ENCODE results near the gene TAC4. TPM values are rescaled to one million over a fixed set of nuclear protein-coding genes. Genes with fewer than 3 reads are reported as not detected.
"Not testable (repeated sequence)": the region's sequence is repeated elsewhere in the genome, so short reads cannot be mapped to it uniquely, and the experiment has no call there.

The TAC4 gene
- total RNA-seq, 2 experiments from 2014 or later, result not detected

DNA sequence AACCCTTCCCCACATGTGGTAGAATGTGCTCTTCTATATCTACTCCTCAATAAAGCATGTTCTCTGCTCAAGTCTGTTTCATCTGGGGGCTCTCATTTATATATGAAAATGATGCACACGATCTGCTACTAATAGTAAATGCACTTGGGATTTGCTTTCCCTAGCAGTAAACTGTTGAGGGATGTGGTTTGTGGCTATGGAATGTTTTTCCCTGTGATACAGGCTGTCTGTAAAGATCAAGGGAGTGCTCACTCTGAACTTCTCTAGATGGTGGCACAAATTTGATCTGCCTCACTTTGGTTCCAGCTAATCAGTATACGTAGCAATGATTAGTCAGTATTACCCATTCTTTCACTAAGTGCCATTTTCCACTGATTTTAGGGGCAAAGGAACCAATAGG lies 18.8 kb downstream of the TAC4 start:
- Mint-ChIP-seq H3K4me3 (no peak overlapping the region), H3K4me1 (no peaks in the 10 kb centered on the region), H3K27me3 (no peaks in the 10 kb centered on the region), H3K36me3 (peaks cover 27% of the 10 kb centered on the region), H3K27ac (no peak overlapping the region), H3K9me3 (no peaks in the 10 kb centered on the region)
- DNase-seq, result no peak
- POLR2A ChIA-PET, result no interaction called here
- ATAC-seq (ENCODE audit: low read depth), result no peak

DNA sequence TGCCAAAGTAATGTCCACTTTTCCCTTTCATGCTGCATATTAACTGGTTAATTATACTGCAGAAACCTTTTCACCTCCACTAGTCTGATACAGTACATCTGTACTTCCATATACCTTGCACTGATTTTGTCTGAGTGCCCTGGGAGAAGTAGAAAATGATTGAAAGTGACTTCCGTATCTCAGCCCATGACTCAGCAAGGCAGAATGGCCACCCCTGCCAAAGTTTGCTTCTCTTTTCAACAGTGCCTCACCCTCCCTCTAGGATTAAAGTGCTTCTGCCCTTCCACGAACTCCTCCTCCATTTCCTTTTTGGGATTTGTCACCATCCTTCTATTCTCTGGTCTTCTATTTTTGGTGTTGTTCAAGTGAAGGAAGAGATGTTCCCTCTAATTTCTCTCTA lies 19.5 kb downstream of the TAC4 start:
- H3K4me1 Mint-ChIP-seq; ATAC-seq (ENCODE audit: low read depth); H3K4me3 Mint-ChIP-seq; POLR2A ChIA-PET; H3K9me3 Mint-ChIP-seq; H3K27me3 Mint-ChIP-seq; DNase-seq: not testable (repeated sequence)
- Mint-ChIP-seq H3K36me3 (peaks cover 27% of the 10 kb centered on the region), H3K27ac (peak overlapping the region; percentile 59)

DNA sequence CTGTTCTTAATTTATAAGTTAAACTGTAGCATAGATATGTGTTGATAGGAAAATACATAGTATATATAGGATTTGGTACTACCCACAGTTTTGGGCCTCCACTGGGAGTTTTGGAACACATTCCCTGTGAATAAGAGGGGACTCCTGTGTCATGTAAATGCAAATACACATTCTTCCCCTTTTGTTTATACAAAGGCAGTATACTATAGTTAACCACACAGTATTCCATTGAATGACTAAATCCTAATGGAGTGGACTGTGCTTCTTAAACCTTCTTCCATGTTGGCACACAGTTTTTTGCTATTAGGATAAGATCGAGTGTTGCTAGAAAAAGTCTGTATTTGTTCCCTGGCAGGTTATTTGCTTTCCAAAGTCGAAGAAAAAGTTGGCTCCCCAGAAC lies 22.2 kb downstream of the TAC4 start:
- H3K36me3 Mint-ChIP-seq, result peaks cover 31% of the 10 kb centered on the region
- no peaks in the 10 kb centered on the region for H3K9me3 Mint-ChIP-seq
- ATAC-seq (ENCODE audit: low read depth), result no peak

DNA sequence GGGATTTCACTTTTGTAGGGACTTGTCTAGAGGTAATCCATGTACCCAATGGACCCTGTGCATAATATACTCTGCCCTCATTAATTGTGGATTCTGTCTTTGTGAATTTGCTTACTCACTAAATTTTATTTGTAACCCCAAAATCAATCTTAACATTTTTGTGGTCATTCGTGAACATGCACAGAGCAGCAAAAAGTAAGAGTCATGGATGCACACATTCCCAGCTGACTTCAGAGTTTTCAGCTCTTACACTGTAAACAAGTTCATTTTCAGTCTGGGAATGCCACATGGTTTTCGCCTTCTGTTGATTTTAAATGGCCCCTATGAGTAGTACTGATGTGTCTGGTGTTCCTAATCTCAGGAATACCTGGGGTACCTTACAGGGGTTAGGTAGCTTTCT lies 24.3 kb downstream of the TAC4 start:
- H3K27ac Mint-ChIP-seq, result no peak overlapping the region
- peaks cover 32% of the 10 kb centered on the region for H3K36me3 Mint-ChIP-seq
- DNase-seq, result no peak
- H3K4me3 Mint-ChIP-seq, result no peak overlapping the region
- H3K9me3 Mint-ChIP-seq, result no peaks in the 10 kb centered on the region
- POLR2A ChIA-PET, result interaction anchor here (1.1 kb wide), 1 partner anchor 23 kb away, joined by 7 read pairs; no protein-coding TSS in a partner anchor
- ATAC-seq (ENCODE audit: low read depth), result no peak
- H3K27me3 Mint-ChIP-seq, result no peaks in the 10 kb centered on the region
- peaks cover 13% of the 10 kb centered on the region for H3K4me1 Mint-ChIP-seq

More for the DNA sequence above, 22.2 kb downstream of the TAC4 start:
- Mint-ChIP-seq H3K4me3 (no peak overlapping the region), H3K27ac (no peak overlapping the region), H3K27me3 (no peaks in the 10 kb centered on the region), H3K4me1 (peaks cover 4% of the 10 kb centered on the region)
- DNase-seq, result no peak
- POLR2A ChIA-PET, result no interaction called here

DNA sequence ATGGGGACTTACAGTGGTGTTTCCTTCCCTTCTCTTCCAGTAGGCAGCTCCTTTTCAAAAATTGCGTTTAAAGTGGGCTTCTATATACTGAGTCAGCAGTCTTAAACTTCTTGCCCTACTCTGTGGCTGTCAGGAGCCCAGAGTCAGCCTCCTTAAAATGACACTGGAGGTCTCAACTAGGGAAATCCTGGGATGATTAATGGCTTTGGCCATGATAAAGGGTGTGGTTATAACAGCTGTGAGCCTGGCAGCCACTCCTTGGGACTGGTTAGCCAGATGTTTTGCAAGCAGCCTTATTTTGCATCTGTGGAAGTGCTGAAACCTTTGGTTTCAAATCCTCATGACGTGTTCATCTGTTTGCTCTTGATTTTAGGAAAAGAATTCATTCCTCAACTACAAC lies 25.0 kb downstream of the TAC4 start:
- no peak for DNase-seq
- Mint-ChIP-seq H3K36me3 (peaks cover 31% of the 10 kb centered on the region), H3K4me1 (peaks cover 17% of the 10 kb centered on the region), H3K27ac (no peak overlapping the region), H3K9me3 (no peaks in the 10 kb centered on the region), H3K4me3 (no peak overlapping the region), H3K27me3 (no peaks in the 10 kb centered on the region)
- POLR2A ChIA-PET, result interaction anchor here (1.1 to 1.5 kb wide), 2 partner anchors 23 to 35 kb away, joined by 3 to 7 read pairs; partner anchors contain the start of gene KAT7
- ATAC-seq (ENCODE audit: low read depth), result no peak

DNA sequence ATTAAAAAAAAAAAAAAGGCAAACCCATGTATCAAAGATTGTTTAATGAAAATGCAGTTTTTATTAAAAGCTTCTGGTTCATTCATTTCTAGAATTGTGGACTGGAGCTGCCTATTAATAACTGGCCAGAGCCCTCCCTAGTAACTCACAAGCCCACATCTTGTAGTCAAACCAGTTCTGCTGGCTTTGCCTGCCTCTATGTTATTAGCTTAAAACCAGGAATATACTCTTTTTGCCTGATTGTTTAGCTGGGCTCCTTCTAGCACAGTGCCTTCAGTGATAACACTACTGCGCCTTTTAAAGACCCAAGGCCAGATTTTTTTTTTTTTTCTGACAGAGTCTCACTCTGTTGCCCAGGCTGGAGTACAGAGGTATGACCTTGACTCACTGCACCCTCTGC lies 26.0 kb downstream of the TAC4 start:
- Mint-ChIP-seq H3K9me3 (no peaks in the 10 kb centered on the region), H3K4me1 (peaks cover 25% of the 10 kb centered on the region), H3K36me3 (peaks cover 28% of the 10 kb centered on the region), H3K27ac (no peak overlapping the region), H3K4me3 (no peak overlapping the region), H3K27me3 (no peaks in the 10 kb centered on the region)
- ATAC-seq (ENCODE audit: low read depth), result no peak
- no peak for DNase-seq
- POLR2A ChIA-PET, result interaction anchor here (0.6 to 1.5 kb wide), 2 partner anchors 34 to 327 kb away, joined by 3 read pairs; partner anchors contain the start of gene KAT7

DNA sequence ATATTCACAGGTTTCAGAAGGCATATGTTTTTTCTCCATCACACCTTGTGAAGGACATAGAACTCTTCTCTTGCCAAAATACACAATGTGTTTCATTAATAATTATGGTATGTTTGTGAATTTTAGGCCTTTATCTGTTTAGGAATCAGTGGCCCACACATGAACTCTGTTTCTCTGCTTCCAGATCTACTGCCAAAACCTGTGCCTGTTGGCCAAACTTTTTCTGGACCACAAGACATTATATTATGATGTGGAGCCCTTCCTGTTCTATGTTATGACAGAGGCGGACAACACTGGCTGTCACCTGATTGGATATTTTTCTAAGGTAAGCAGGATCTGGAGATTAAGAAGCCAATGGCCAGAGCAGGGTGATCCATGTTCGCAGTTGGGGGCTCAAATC lies 26.4 kb downstream of the TAC4 start:
- POLR2A ChIA-PET, result interaction anchor here (0.5 to 1.5 kb wide), 4 partner anchors 15 to 449 kb away, joined by 3 to 4 read pairs (median 3); partner anchors contain the start of gene KAT7

DNA sequence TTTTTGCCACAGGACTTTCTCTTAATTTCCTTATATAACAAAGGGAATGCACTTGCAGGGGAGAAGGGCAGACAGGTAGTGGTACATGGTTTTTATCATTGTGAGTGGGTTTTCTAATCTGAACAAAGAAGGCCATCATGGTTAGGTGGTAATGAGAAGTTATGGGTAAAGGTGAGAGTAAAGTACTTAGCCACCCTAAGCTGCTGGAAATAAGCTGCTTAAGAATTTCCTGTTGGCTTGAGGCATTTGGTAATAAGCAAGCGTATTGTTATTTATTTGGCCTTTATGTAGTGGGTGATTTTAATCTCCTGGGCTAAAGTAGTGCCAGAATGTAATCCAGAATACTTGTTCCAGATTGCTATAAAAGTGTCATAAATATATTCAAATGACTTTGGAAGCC lies 27.1 kb downstream of the TAC4 start:
- H3K4me3 Mint-ChIP-seq, result no peak overlapping the region
- H3K4me1 Mint-ChIP-seq, result peaks cover 31% of the 10 kb centered on the region
- ATAC-seq (ENCODE audit: low read depth) (no peak), DNase-seq (no peak)
- no peaks in the 10 kb centered on the region for H3K27me3 Mint-ChIP-seq
- H3K27ac Mint-ChIP-seq, result peak overlapping the region; percentile 21
- POLR2A ChIA-PET, result interaction anchor here (0.5 to 1.2 kb wide), 2 partner anchors 15 to 449 kb away, joined by 3 to 4 read pairs; no protein-coding TSS in a partner anchor
- H3K9me3 Mint-ChIP-seq, result no peaks in the 10 kb centered on the region
- H3K36me3 Mint-ChIP-seq, result peaks cover 32% of the 10 kb centered on the region

More for the DNA sequence above, 26.4 kb downstream of the TAC4 start:
- no peaks in the 10 kb centered on the region for H3K27me3 Mint-ChIP-seq
- H3K27ac Mint-ChIP-seq, result no peak overlapping the region
- H3K4me3 Mint-ChIP-seq, result no peak overlapping the region
- ATAC-seq (ENCODE audit: low read depth) (no peak), DNase-seq (no peak)
- H3K9me3 Mint-ChIP-seq, result no peaks in the 10 kb centered on the region
- H3K4me1 Mint-ChIP-seq, result peaks cover 26% of the 10 kb centered on the region
- H3K36me3 Mint-ChIP-seq, result peaks cover 33% of the 10 kb centered on the region

DNA sequence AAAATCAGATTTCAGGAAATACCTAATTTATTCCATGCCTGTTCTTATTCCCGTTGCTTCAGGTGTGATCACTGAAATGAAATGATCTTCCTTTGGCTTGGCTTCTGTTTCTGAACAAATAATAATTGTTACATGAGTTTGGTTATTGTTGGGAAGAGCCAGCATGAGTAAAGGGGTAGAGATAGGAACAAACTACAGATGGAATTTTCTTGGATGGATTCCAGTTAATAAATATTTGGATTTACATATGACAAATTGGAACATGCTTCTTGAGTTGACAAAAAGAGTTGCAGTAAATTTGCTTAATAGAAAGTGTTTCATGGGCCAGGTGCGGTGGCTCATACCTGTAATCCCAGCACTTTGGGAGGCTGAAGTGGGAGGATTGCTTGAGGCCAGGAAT lies 28.2 kb downstream of the TAC4 start:
- Mint-ChIP-seq H3K36me3 (peaks cover 29% of the 10 kb centered on the region), H3K9me3 (no peaks in the 10 kb centered on the region), H3K4me1 (peaks cover 31% of the 10 kb centered on the region), H3K27ac (no peak overlapping the region), H3K4me3 (no peak overlapping the region), H3K27me3 (no peaks in the 10 kb centered on the region)
- ATAC-seq (ENCODE audit: low read depth), result no peak
- POLR2A ChIA-PET, result no interaction called here
- no peak for DNase-seq

DNA sequence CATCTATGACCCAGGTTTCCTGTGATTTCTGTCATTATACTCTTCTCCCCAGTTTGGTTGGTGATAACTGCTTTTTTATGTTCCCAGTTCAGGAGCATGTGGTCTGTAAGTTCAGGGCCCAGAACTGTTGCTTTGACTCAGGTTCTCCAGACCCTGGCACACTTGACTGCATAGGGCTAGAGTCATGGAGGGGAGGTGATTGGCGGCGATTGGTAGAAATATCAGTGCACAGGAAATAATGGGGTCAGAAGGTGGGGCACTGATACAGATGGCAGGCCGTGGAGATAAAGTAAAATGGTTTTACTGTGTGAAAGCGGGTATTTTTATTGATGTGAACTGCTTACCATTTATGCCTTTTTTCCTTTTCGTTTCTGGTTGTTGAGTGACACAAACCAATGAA lies 28.7 kb downstream of the TAC4 start:
- Mint-ChIP-seq H3K9me3 (no peaks in the 10 kb centered on the region), H3K4me3 (peak overlapping the region; percentile 8), H3K27me3 (no peaks in the 10 kb centered on the region), H3K36me3 (peaks cover 32% of the 10 kb centered on the region), H3K4me1 (peaks cover 31% of the 10 kb centered on the region), H3K27ac (peak overlapping the region; percentile 43)
- ATAC-seq (ENCODE audit: low read depth), result no peak
- DNase-seq, result no peak
- POLR2A ChIA-PET, result no interaction called here

DNA sequence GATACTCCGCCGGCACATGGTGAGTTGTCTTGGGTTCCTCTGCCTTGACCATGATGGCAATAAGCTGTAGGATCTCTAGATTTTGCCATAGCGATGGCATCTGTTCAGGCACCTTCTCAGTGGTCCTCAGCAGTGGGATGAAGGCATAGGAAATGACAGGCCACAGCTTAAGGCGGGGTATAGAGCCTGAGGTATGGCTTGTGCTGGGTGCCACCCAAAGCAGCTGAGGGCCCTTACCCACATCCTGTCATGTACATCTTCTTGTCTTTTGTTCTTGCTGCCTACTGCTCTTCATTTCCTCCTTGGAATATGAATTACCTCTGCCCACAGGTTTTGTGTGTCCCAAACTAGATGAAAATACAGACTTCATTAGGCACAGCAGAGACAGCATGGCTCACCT lies 29.9 kb downstream of the TAC4 start:
- Mint-ChIP-seq H3K27me3 (no peaks in the 10 kb centered on the region), H3K4me3 (peak overlapping the region; percentile 67), H3K27ac (peak overlapping the region; percentile 86), H3K9me3 (no peaks in the 10 kb centered on the region), H3K36me3 (peaks cover 34% of the 10 kb centered on the region), H3K4me1 (peaks cover 33% of the 10 kb centered on the region)
- ATAC-seq (ENCODE audit: low read depth), result peak; percentile 99
- POLR2A ChIA-PET, result interaction anchor here (1.0 to 1.6 kb wide), 4 partner anchors 30 to 122 kb away, joined by 3 to 6 read pairs (median 4); partner anchors contain the start of genes FAM117A and KAT7
- peak; percentile 35 for DNase-seq

DNA sequence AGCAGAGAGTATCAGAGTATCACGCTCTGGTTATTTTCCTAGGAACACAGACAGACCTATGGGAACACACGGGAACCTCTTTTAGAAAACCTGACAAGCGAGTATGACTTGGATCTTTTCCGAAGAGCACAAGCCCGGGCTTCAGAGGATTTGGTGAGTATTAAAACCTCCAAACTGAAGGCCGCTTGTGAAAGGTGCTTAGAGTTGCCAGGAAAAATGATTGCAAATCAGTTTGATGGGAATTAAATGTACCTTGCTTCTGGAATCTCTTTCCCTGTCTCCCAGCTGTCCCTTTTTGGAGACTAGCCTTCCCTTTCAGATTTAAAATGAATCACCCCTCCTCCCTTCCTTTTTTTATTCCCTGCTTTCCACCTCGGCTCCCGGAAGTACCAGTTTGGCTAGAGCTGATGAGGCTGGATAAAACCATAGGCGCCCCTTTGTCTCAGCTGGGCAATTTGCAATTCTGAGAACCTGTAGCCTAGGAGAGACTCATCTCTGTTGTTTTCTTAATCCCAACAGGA lies 32.0 kb downstream of the TAC4 start:
- no peak overlapping the region for H3K4me3 Mint-ChIP-seq
- peak overlapping the region; percentile 26 for H3K27ac Mint-ChIP-seq
- H3K27me3 Mint-ChIP-seq, result no peaks in the 10 kb centered on the region
- POLR2A ChIA-PET, result interaction anchor here (0.6 kb wide), 1 partner anchor 64 kb away, joined by 5 read pairs; no protein-coding TSS in a partner anchor
- no peak for ATAC-seq (ENCODE audit: low read depth)
- no peak for DNase-seq
- peaks cover 32% of the 10 kb centered on the region for H3K4me1 Mint-ChIP-seq
- no peaks in the 10 kb centered on the region for H3K9me3 Mint-ChIP-seq
- peaks cover 30% of the 10 kb centered on the region for H3K36me3 Mint-ChIP-seq

DNA sequence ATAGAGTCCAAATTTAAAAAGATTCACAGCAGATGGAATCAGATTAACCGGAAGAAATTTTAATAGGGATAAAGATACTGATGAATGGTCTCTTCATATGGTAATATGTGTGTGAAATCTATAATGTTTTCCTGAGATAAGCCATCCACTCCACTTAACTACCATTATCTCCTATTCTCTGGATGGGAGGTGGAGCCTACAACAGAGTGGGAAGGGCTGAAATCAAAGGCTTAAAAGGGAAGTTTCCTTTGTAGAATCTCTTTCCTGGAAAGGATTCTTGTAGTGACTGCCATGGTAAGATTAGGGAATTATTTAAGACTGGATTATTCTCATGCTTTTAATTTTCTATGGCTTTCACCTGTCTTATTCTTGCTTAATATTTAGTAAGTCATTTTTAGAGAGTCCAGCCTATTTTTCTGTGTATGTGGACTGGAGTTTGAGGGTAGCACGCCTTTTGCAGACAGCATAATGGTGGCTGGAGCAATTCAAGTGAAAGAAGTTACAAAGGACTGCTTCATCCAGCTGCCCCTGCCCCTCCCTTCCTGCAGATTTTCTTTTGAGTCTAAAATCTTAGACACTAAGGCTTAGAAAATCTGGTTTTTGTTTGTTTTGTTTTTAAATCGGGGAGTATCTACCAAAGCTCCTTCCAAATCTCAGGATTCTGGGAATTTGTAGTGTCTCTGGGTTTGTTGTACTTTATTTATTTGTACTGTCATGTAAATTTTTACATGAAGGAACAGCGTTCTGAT lies 32.9 kb downstream of the TAC4 start:
- peaks cover 32% of the 10 kb centered on the region for H3K36me3 Mint-ChIP-seq

DNA sequence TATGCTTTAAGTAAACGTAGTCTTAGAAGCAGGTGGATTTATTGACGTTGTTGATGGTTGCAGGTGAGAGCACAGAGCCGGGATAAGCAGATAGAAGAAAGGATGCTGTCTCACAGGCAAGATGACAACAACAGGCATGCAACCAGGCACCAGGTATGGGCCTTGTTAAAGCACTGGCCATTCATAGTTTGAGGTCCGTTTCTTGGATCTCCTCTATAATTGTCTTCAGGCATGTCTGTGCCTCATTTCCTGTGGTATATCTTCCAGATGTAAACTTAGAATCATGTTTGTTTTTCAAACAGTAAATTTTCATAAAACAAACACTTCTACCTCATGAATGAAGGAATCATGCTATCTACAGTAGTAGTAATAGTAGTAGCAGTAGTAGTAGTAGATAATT lies 38.8 kb downstream of the TAC4 start:
- H3K9me3 Mint-ChIP-seq, result no peaks in the 10 kb centered on the region
- H3K36me3 Mint-ChIP-seq, result peaks cover 30% of the 10 kb centered on the region
- DNase-seq (no peak), ATAC-seq (ENCODE audit: low read depth) (no peak)
- peaks cover 7% of the 10 kb centered on the region for H3K4me1 Mint-ChIP-seq
- POLR2A ChIA-PET, result no interaction called here
- no peak overlapping the region for H3K27ac Mint-ChIP-seq
- H3K4me3 Mint-ChIP-seq, result no peak overlapping the region
- no peaks in the 10 kb centered on the region for H3K27me3 Mint-ChIP-seq

More for the DNA sequence above, 32.9 kb downstream of the TAC4 start:
- ATAC-seq (ENCODE audit: low read depth) (no peak), DNase-seq (no peak)
- H3K4me1 Mint-ChIP-seq, result peaks cover 29% of the 10 kb centered on the region
- POLR2A ChIA-PET, result no interaction called here
- H3K27ac Mint-ChIP-seq, result no peak overlapping the region
- H3K4me3 Mint-ChIP-seq, result no peak overlapping the region
- no peaks in the 10 kb centered on the region for H3K27me3 Mint-ChIP-seq
- no peaks in the 10 kb centered on the region for H3K9me3 Mint-ChIP-seq

Measured in activated naive CD8-positive, alpha-beta T cell treated with anti-CD3 and anti-CD28 coated beads, Interleukin-2, amount 10 ng/mL, durations not matched to agents 7 days and 5 days (primary cell).